Muscle layer of duodenum (tissue), 2 donors: Measurements from ENCODE around the gene TNFRSF11A.

Experiments
- H3K27ac ChIP-seq: one replicate; pipeline ENCODE4 v1.7.0; 2013; ENCODE audit warnings: mild to moderate bottlenecking, low read length
- H3K27me3 ChIP-seq: one replicate; pipeline ENCODE4 v1.7.0; 2013; ENCODE audit warnings: low read depth, mild to moderate bottlenecking, control low read depth, low read length
- H3K36me3 ChIP-seq, 2 donors: one replicate each; pipeline ENCODE4 v1.7.0; 2013; ENCODE audit warnings: low read length in 2 of 2, control low read depth in 1 of 2, mild to moderate bottlenecking in 1 of 2; ENCODE audit not compliant: insufficient read depth in 2 of 2, control insufficient read depth in 1 of 2
- H3K4me1 ChIP-seq, 2 donors: one replicate each; pipeline ENCODE4 v1.7.0; 2013; ENCODE audit warnings: low read length in 2 of 2, mild to moderate bottlenecking in 2 of 2, control low read depth in 1 of 2, moderate library complexity in 1 of 2; ENCODE audit not compliant: insufficient read depth in 2 of 2, control insufficient read depth in 1 of 2
- H3K4me3 ChIP-seq, 2 donors: one replicate each; pipeline ENCODE4 v1.7.0; 2013; ENCODE audit warnings: low read length in 2 of 2, low read depth in 1 of 2, mild to moderate bottlenecking in 1 of 2
- H3K9me3 ChIP-seq, 2 donors: one replicate each; pipeline ENCODE4 v1.7.0; 2013; ENCODE audit warnings: low read length in 2 of 2, control low read depth in 1 of 2, mild to moderate bottlenecking in 1 of 2; ENCODE audit not compliant: control insufficient read depth in 1 of 2
- donor health status: healthy.

TNFRSF11A gene

DNA sequence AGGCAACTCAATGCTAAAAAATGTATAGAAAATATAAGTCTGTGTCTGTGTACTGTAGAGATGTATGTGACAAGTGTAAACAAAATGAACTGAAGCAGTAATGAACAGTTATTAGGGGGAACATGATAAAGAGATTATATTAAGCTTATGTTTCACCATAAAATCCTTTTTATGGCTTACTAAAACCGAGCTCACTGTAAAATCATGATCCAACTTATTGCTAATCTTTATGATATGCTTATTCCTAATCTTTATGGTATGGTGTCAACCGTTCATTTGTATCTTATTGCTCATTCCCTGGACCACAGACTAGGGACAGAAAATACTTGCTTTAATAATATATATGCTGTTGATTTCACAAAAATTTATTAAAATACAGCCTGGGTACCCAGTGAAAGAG lies 62.1 kb downstream of the TNFRSF11A start:
- H3K27me3 ChIP-seq = no peaks in the 10 kb centered on the region
- H3K36me3 ChIP-seq = no peaks in the 10 kb centered on the region
- H3K9me3 ChIP-seq = no peaks in the 10 kb centered on the region
- H3K4me1 ChIP-seq = no peaks in the 10 kb centered on the region
- no peak overlapping the region for H3K4me3 ChIP-seq
- no peak overlapping the region for H3K27ac ChIP-seq

DNA sequence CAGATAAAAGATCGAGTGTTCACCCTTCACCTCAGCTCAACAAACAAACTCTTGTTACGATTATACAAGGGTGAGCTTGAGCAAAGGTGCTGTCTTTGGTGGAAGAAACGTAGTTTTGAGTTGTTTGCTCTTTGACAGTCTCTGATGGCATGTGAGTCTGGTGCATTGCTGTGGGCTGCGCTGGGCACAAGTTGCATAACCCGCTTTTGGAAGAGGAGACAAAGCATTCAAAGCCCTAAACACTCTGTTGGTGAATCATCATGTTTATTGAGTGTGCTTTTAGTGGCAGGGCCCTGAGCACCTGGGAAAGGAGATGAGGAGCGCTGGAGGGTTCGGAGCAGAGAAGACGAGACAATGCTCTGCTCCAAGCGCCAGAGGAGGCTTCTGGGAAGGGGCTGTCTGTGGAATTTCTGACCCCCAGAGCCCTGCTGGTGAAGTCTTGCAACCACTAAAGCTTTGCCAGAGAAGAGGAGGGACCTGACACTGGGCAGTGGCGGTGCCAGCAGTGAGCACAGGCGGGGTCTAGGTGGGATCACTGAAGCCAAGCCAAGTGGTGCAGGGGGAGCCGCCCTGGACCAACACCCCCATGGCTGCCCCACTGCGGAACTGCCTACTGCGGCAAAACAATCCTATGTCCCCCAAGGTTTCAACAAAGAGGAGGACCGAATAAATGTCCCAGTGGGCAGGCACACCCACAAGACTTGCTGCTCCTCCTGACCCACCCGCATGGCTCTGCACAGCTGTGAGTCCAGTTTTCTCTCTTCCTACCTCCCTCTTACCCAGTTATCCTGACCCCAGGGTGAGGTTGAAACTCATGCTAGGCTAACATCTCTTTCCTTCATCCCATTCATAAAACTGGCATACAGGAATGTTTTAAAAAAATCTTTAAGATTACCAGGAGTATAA lies 64.0 kb downstream of the TNFRSF11A start:
- H3K27me3 ChIP-seq = no peaks in the 10 kb centered on the region

DNA sequence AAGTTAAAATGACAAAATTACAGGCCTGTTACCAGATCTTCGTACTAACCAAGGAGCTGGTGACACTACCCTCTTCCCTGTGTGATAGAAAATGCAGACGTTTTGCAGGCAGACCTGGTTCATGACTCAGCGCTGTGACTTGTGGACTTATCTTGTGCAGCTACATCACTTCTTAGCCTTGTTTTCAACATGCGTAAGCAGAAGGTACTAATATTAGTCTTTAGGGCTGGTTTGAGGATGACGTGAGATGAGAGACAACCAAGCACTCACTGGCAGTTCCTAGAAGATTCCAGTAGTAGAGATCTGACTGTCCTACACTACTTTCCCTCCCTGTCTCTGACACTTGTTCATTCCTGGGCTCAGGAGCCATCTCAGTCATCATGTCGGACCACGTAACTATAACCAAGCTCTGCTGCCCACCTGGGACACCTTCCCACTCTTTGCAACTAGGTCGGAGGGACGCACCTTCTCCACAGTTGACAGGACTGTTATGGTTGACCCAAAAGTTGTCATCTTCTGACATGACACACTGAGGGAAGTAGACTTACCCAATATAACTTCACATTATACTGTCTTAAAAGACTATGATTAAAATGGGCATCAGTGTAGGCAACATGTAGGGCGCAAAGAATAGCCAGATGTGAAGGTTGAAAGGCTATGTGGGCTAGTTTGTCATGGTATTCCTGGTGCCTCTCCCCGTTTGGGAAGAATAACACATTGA lies 64.8 kb downstream of the TNFRSF11A start:
- H3K36me3 ChIP-seq = no peaks in the 10 kb centered on the region
- H3K9me3 ChIP-seq = no peaks in the 10 kb centered on the region
- H3K27me3 ChIP-seq = no peaks in the 10 kb centered on the region
- no peaks in the 10 kb centered on the region for H3K4me1 ChIP-seq
- H3K4me3 ChIP-seq = no peak overlapping the region
- no peak overlapping the region for H3K27ac ChIP-seq

More for the DNA sequence above, 64.0 kb downstream of the TNFRSF11A start:
- Histone ChIP-seq H3K4me3 (no peak overlapping the region), H3K36me3 (no peaks in the 10 kb centered on the region), H3K4me1 (no peaks in the 10 kb centered on the region), H3K27ac (no peak overlapping the region), H3K9me3 (no peaks in the 10 kb centered on the region)

DNA sequence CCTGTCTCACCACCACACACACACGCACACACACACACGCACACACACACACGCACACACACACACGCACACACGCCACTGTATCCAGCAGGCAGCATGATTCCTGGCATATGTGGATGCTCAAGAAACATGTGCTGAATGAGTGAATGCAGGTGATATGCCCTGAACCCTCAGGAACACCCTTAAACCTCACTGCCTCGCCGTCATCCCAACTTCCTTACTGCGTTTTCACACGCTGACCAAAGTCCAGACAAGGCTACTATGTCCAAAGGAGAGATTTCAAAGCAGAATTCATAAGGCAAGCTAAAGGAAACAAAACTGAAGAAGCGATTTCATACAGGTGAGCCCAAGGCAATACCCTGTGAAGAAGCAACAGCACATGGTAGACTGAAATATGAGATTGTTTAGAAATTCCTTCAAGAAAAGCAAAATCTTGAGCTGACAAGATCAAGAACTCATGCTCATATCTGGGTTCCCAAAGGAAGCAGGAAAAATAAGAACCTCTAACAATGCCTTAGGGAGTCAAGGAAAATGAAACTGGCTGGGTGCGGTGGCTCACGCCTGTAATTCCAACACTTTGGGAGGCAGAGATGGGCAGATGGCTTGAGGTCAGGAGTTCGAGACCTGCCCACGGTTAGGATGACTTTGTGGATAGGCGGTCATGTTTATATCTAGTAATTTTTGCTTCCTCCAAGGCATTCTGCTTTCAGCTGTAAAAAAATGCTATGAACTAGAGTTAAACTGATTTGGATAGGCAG lies 69.1 kb downstream of the TNFRSF11A start:
- no peaks in the 10 kb centered on the region for H3K27me3 ChIP-seq
- H3K9me3 ChIP-seq = no peaks in the 10 kb centered on the region
- no peak overlapping the region for H3K27ac ChIP-seq
- no peak overlapping the region for H3K4me3 ChIP-seq
- H3K36me3 ChIP-seq = no peaks in the 10 kb centered on the region
- H3K4me1 ChIP-seq = no peaks in the 10 kb centered on the region

DNA sequence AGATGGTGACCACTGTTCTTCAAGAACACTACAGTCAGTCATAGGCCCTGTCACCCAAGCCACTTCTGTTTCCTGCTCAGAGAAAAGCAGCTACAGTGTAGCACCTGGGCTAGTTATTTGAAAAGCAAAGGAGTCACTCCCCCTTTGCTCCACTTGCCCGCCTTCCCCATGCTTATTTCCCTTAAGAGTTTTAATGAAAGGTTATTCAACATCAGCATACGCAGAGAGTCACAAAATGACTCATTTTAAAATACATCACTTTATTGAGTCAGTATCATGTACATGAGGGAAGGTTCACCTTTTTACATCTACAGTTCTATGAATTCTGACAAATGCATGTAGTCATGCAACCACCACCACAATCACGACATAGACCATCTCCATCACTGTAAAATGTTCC lies 71.3 kb downstream of the TNFRSF11A start:
- H3K4me3 ChIP-seq = no peak overlapping the region
- H3K27me3 ChIP-seq = no peaks in the 10 kb centered on the region

DNA sequence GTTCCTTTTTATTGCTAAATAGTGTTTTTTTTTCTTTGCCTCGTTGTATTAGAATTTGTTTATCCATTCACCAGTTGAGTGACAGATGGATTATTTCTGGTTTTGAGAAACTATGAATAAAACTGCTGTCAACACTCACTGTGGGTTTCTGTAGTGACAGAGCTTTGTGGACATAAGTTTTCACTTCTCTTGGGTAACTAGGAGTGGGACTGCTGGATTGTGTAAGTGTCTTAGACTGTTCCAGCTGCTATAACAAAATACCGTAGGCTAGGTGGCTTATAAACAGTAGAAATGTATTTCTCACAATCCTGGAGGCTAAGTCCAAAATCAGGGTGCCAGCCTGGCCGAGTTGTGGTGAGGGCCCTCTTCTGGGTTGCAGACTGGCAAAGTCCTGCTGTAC lies 71.9 kb downstream of the TNFRSF11A start:
- H3K4me3 ChIP-seq = no peak overlapping the region
- H3K27me3 ChIP-seq = no peaks in the 10 kb centered on the region
- H3K9me3 ChIP-seq = no peaks in the 10 kb centered on the region
- no peak overlapping the region for H3K27ac ChIP-seq
- H3K4me1 ChIP-seq = no peaks in the 10 kb centered on the region
- H3K36me3 ChIP-seq = no peaks in the 10 kb centered on the region

More for the DNA sequence above, 71.3 kb downstream of the TNFRSF11A start:
- Histone ChIP-seq H3K27ac (no peak overlapping the region), H3K4me1 (no peaks in the 10 kb centered on the region), H3K9me3 (no peaks in the 10 kb centered on the region), H3K36me3 (no peaks in the 10 kb centered on the region)

DNA sequence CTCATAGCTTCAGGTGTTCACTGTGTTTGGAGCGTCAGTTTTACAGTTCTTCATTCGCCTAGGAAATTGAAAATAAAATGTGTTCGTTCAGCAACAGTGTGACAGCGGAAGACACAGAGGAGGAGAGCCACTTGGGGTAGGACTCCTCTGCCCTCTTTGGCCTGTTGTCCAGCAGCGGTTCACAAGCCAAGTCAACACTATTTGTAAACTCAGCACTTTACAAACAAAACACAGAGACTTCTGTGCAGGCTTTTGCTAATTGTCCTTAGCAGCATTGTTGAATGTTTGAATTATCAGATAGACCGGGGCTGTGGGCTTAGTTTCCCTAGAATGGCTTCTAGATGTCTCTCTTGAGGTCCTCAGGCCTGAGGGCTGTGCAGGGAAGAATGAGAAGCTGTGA lies 73.2 kb downstream of the TNFRSF11A start:
- no peaks in the 10 kb centered on the region for H3K36me3 ChIP-seq

DNA sequence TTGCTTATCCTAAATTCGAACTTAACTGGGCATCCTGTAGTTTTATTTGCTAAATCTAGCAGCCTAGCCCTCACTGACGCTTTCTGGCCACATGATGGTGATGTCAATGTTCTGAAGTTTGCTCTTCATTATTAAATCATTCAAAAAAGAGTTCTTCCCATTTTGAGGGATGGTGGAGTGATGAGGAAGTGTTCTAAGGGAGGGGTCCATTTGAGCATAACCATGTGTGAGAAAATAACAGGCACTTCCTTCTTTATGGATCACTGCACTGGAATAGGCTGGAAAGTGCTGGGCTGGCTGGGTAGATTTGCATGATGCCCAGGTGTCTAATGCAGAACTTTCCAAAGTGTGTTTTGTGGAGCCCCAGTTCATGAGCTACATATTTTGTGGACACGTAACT lies 74.2 kb downstream of the TNFRSF11A start:
- no peak overlapping the region for H3K27ac ChIP-seq

More for the DNA sequence above, 73.2 kb downstream of the TNFRSF11A start:
- Histone ChIP-seq H3K27ac (no peak overlapping the region), H3K4me3 (no peak overlapping the region), H3K27me3 (no peaks in the 10 kb centered on the region), H3K9me3 (no peaks in the 10 kb centered on the region), H3K4me1 (no peaks in the 10 kb centered on the region)

DNA sequence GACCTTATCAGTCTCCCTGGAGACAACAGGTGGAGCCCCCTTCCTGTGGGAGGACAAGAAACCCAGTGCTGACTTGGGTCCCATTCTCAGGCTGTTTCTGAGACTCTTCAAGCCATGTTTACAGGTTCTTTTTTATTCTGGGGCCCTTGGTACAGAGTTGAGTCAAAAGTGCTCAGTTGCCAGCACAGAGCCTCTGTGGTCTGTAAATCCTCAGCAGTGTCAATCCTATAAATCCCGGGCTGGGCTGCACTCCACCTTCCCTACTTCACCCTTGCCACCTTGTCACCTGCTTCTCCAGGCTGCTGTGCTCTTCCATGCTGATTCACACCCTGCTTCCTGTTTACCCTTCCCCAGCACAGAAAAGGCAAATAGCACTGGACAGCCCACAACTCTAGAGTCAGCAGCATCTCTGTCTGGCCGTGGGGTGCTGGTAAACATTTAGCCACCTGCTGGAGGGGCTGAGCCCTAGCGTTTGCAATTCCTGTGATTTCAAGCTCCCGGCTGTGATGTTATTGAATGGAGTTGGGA lies 74.7 kb downstream of the TNFRSF11A start:
- no peaks in the 10 kb centered on the region for H3K9me3 ChIP-seq
- no peaks in the 10 kb centered on the region for H3K36me3 ChIP-seq
- H3K27me3 ChIP-seq = no peaks in the 10 kb centered on the region
- no peak overlapping the region for H3K27ac ChIP-seq
- no peaks in the 10 kb centered on the region for H3K4me1 ChIP-seq
- no peak overlapping the region for H3K4me3 ChIP-seq

More for the DNA sequence above, 74.2 kb downstream of the TNFRSF11A start:
- no peaks in the 10 kb centered on the region for H3K4me1 ChIP-seq
- H3K27me3 ChIP-seq = no peaks in the 10 kb centered on the region
- no peaks in the 10 kb centered on the region for H3K9me3 ChIP-seq
- no peaks in the 10 kb centered on the region for H3K36me3 ChIP-seq
- no peak overlapping the region for H3K4me3 ChIP-seq

DNA sequence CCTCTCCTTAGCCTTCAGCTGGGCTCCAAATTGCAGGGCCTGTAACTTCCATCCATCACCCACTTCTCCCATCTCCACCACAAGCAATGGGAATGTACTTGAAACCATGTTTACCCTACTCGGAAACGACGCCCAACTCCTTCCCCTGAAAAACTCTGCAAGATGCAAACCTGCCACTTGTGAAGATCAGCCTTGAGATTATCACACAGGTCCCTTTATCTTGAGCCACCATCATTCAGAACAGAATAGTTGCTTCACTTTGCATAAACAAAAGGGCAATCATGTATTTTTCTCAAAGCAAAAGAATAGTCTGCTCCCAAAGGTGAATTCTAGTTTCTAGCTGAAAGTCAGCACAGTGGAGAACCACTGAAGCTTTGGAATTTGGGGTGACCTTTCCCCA lies 75.8 kb downstream of the TNFRSF11A start:
- Histone ChIP-seq H3K9me3 (no peaks in the 10 kb centered on the region), H3K36me3 (no peaks in the 10 kb centered on the region)

More for the DNA sequence above, 75.8 kb downstream of the TNFRSF11A start:
- Histone ChIP-seq H3K4me3 (no peak overlapping the region), H3K4me1 (no peaks in the 10 kb centered on the region), H3K27ac (no peak overlapping the region), H3K27me3 (no peaks in the 10 kb centered on the region)
